ENCODE data around the gene OR10Z1. TPM values are rescaled to one million over a fixed set of nuclear protein-coding genes. Genes with fewer than 3 reads are reported as not detected.

The OR10Z1 gene
- total RNA-seq, 1 experiment from 2014 or later = not detected

GRCh38 chr1:158611916-158612315, 6.8 kb downstream of the OR10Z1 start:
- TF ChIP-seq, protein P1, sequence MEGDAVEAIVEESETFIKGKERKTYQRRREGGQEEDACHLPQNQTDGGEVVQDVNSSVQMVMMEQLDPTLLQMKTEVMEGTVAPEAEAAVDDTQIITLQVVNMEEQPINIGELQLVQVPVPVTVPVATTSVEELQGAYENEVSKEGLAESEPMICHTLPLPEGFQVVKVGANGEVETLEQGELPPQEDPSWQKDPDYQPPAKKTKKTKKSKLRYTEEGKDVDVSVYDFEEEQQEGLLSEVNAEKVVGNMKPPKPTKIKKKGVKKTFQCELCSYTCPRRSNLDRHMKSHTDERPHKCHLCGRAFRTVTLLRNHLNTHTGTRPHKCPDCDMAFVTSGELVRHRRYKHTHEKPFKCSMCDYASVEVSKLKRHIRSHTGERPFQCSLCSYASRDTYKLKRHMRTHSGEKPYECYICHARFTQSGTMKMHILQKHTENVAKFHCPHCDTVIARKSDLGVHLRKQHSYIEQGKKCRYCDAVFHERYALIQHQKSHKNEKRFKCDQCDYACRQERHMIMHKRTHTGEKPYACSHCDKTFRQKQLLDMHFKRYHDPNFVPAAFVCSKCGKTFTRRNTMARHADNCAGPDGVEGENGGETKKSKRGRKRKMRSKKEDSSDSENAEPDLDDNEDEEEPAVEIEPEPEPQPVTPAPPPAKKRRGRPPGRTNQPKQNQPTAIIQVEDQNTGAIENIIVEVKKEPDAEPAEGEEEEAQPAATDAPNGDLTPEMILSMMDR (IDR thresholded peaks at IDR 0.05; ENCODE audit: unreplicated experiment) = no peak
- BruUV-seq (replicated peaks) = no TSS peak
- Mint-ChIP-seq H3K36me3 (ENCODE audit: insufficient read depth, unreplicated experiment) (no peaks in the 10 kb centered on the region), H3K9me3 (ENCODE audit: unreplicated experiment) (no peaks in the 10 kb centered on the region), H3K27me3 (ENCODE audit: insufficient read depth, unreplicated experiment) (peaks cover 74% of the 10 kb centered on the region), H3K27ac (ENCODE audit: low read depth, unreplicated experiment) (no peak overlapping the region), H3K4me1 (ENCODE audit: insufficient read depth, unreplicated experiment) (peaks cover 5% of the 10 kb centered on the region), H3K4me3 (ENCODE audit: unreplicated experiment) (no peak overlapping the region)
- CTCF ChIA-PET = interaction anchor here (0.6 kb wide), 1 partner anchor 51 kb away, joined by 3 read pairs; no protein-coding TSS in a partner anchor
- intact Hi-C loops (cut with micrococcal nuclease) = no loop called here
- DNase-seq (ENCODE audit: unreplicated experiment) = no peak
- POLR2A ChIA-PET = no interaction called here

DNA sequence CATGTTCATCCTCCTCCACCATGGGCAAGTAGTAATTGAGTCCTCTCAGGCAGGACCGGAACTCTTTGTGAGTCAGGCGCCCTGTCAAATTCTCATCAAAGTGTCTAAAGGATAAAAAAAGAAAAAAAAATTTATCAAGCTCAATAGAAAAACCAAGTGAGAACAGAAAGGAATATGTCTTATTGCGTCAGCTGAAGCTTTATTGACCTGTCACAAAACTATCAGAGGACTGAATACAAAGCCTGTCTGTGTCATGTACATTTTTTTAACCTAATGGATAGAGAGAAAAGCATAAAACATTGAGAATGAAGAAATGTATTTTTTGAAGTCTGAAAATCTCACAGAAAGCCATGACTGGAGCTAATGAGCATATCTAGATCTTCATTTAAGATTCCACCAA, 8.7 kb downstream of the OR10Z1 start:
- POLR2A ChIA-PET = no interaction called here

GRCh38 chr1:158638146-158638545, 33.1 kb downstream of the OR10Z1 start:
- intact Hi-C loops (cut with micrococcal nuclease) = no loop called here
- POLR2A ChIA-PET = no interaction called here
- H3K9me3 Mint-ChIP-seq (ENCODE audit: unreplicated experiment) = no peaks in the 10 kb centered on the region

More for the DNA sequence above, 8.7 kb downstream of the OR10Z1 start:
- CTCF ChIA-PET = interaction anchor here (0.5 kb wide), 1 partner anchor 20 kb away, joined by 3 read pairs; no protein-coding TSS in a partner anchor
- Mint-ChIP-seq H3K27me3 (ENCODE audit: insufficient read depth, unreplicated experiment) (peaks cover 84% of the 10 kb centered on the region), H3K9me3 (ENCODE audit: unreplicated experiment) (no peaks in the 10 kb centered on the region), H3K4me1 (ENCODE audit: insufficient read depth, unreplicated experiment) (peaks cover 5% of the 10 kb centered on the region), H3K4me3 (ENCODE audit: unreplicated experiment) (no peak overlapping the region), H3K27ac (ENCODE audit: low read depth, unreplicated experiment) (no peak overlapping the region), H3K36me3 (ENCODE audit: insufficient read depth, unreplicated experiment) (no peaks in the 10 kb centered on the region)
- BruUV-seq (replicated peaks) = no TSS peak
- TF ChIP-seq, protein P1 (IDR thresholded peaks at IDR 0.05; ENCODE audit: unreplicated experiment) = no peak
- DNase-seq (ENCODE audit: unreplicated experiment) = no peak
- intact Hi-C loops (cut with micrococcal nuclease) = no loop called here

DNA sequence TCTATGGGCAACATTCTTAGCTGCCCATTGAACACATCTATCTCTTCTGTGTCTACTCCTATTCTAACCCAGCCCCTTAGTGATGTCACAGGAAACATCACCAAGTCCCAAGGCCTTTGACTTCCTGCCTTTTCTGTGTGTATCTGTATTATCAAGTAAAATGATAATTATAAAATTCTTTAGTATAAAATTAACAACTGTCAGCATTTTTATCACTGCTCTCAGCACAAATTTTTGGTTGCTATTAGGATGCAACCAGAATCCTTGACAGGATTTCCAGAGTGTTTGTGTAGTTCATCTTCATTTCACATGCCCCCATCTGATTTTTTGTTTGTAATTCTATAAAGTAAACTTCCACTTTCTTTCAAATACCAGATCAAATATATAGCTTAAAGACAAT, 33.8 kb downstream of the OR10Z1 start:
- POLR2A ChIA-PET = no interaction called here
- Mint-ChIP-seq H3K9me3 (ENCODE audit: unreplicated experiment) (no peaks in the 10 kb centered on the region), H3K36me3 (ENCODE audit: insufficient read depth, unreplicated experiment) (no peaks in the 10 kb centered on the region), H3K4me1 (ENCODE audit: insufficient read depth, unreplicated experiment) (no peaks in the 10 kb centered on the region), H3K27me3 (ENCODE audit: insufficient read depth, unreplicated experiment) (peaks cover 40% of the 10 kb centered on the region), H3K27ac (ENCODE audit: low read depth, unreplicated experiment) (no peak overlapping the region), H3K4me3 (ENCODE audit: unreplicated experiment) (no peak overlapping the region)
- CTCF ChIA-PET = no interaction called here
- intact Hi-C loops (cut with micrococcal nuclease) = no loop called here
- TF ChIP-seq, protein P1 (IDR thresholded peaks at IDR 0.05; ENCODE audit: unreplicated experiment) = no peak
- DNase-seq (ENCODE audit: unreplicated experiment) = no peak
- BruUV-seq (replicated peaks) = no TSS peak

More at GRCh38 chr1:158638146-158638545, 33.1 kb downstream of the OR10Z1 start:
- DNase-seq (ENCODE audit: unreplicated experiment) = no peak
- TF ChIP-seq, protein P1 (IDR thresholded peaks at IDR 0.05; ENCODE audit: unreplicated experiment) = no peak
- H3K27me3 Mint-ChIP-seq (ENCODE audit: insufficient read depth, unreplicated experiment) = peaks cover 37% of the 10 kb centered on the region
- H3K36me3 Mint-ChIP-seq (ENCODE audit: insufficient read depth, unreplicated experiment) = no peaks in the 10 kb centered on the region
- H3K4me3 Mint-ChIP-seq (ENCODE audit: unreplicated experiment) = no peak overlapping the region
- H3K27ac Mint-ChIP-seq (ENCODE audit: low read depth, unreplicated experiment) = no peak overlapping the region
- H3K4me1 Mint-ChIP-seq (ENCODE audit: insufficient read depth, unreplicated experiment) = no peaks in the 10 kb centered on the region
- BruUV-seq (replicated peaks) = no TSS peak
- CTCF ChIA-PET = interaction anchor here (0.6 kb wide), 1 partner anchor 30 kb away, joined by 3 read pairs; no protein-coding TSS in a partner anchor

Data from MCF 10A (cell line).